Fibroblast of mammary gland (primary cell): ENCODE data around the gene PRSS22.

Experiments used
- DNase-seq: peaks from one replicate; pipeline ENCODE4 v3.0.0-alpha.2; 2010; ENCODE audit warnings: low read depth
- H3K4me3 ChIP-seq: 2 replicates; pipeline ENCODE4 v1.5.1; 2011; ENCODE audit warnings: low read depth, mild to moderate bottlenecking, low read length, moderate library complexity; ENCODE audit not compliant: control insufficient read depth
- TF ChIP-seq, protein P1 (sequence below): conservative IDR thresholded peaks from 2 replicates; pipeline ENCODE4 v1.5.1; 2011; ENCODE audit warnings: low read depth, low read length, inconsistent platforms; ENCODE audit not compliant: control insufficient read depth, insufficient read depth

Gene PRSS22

GRCh38 chr16:2825049-2825742, 32.8 kb downstream of the PRSS22 start:
- H3K4me3 ChIP-seq, result no peak overlapping the region
- TF ChIP-seq, protein P1, sequence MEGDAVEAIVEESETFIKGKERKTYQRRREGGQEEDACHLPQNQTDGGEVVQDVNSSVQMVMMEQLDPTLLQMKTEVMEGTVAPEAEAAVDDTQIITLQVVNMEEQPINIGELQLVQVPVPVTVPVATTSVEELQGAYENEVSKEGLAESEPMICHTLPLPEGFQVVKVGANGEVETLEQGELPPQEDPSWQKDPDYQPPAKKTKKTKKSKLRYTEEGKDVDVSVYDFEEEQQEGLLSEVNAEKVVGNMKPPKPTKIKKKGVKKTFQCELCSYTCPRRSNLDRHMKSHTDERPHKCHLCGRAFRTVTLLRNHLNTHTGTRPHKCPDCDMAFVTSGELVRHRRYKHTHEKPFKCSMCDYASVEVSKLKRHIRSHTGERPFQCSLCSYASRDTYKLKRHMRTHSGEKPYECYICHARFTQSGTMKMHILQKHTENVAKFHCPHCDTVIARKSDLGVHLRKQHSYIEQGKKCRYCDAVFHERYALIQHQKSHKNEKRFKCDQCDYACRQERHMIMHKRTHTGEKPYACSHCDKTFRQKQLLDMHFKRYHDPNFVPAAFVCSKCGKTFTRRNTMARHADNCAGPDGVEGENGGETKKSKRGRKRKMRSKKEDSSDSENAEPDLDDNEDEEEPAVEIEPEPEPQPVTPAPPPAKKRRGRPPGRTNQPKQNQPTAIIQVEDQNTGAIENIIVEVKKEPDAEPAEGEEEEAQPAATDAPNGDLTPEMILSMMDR, result no peak
- no peak for DNase-seq

DNA sequence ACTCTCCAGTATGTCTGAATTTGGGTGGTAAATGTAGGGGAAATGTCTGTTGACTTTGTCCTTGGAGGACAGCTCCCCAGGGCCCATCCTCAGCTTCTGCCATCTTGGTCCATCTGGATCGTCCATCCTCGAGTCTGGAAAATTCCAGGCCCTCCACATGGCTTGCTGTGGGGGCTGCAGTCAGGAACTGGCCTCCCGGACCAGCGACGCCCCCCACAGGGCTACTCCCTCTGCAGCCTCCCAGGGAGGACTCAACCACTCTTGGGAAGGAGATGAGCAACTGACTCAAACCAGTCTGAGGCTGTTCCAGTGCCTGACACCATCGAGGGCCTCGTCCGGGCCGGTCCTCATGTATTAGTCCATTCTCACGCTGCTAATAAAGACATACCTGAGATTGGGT, 33.3 kb downstream of the PRSS22 start:
- H3K4me3 ChIP-seq, result no peak overlapping the region
- TF ChIP-seq, protein P1, result no peak
- DNase-seq, result no peak

DNA sequence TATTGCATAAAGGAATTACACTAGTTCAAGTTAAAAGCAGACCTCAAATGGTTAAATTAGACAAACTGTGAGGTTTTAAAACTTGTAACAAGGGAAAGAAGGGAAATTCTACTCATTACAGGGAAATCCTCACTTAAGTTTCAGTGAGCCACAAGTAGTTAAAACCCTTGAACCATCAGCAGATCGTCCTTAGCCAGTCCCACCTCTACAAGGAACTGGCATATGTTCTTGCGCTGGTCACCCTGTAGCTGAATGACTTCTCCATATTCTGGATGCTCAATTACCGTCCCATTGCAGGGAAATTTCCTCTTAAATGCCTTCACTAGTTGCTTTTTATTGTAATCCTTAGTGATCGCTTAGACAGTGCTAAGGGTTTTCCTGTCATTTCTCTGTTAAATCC, 35.5 kb downstream of the PRSS22 start:
- TF ChIP-seq, protein P1, result no peak
- H3K4me3 ChIP-seq, result no peak overlapping the region
- DNase-seq, result no peak

- TF ChIP-seq, protein P1, result no peak
- no peak overlapping the region for H3K4me3 ChIP-seq
- no peak for DNase-seq
Observed at GRCh38 chr16:2822158-2822495, 35.8 kb downstream of the PRSS22 start.

GRCh38 chr16:2821487-2822157, 36.3 kb downstream of the PRSS22 start:
- no peak overlapping the region for H3K4me3 ChIP-seq
- DNase-seq, result no peak
- TF ChIP-seq, protein P1, result no peak

GRCh38 chr16:2820836-2821486, 37.0 kb downstream of the PRSS22 start:
- no peak for DNase-seq
- H3K4me3 ChIP-seq, result no peak overlapping the region
- TF ChIP-seq, protein P1, result no peak
